Retinal pigment epithelial cell (primary cell): ENCODE data around the gene RBM8A.

Experiments
- DNase-seq: peaks from one replicate; pipeline ENCODE4 v3.0.0-alpha.2; 2010; ENCODE audit warnings: low read depth
- H3K4me3 ChIP-seq: 2 replicates; pipeline ENCODE4 v1.5.1; 2011; ENCODE audit warnings: mild to moderate bottlenecking, low read length, control low read depth, moderate library complexity
- CTCF ChIP-seq: conservative IDR thresholded peaks from 2 replicates; pipeline ENCODE4 v1.5.1; 2011; ENCODE audit warnings: low read depth, low read length, control low read depth, inconsistent platforms

The RBM8A gene

GRCh38 chr1:145916745-145917144 is 10.5 kb downstream of the RBM8A start:
- no peak for TF ChIP-seq CTCF
- H3K4me3 ChIP-seq, result no peak overlapping the region
- DNase-seq, result no peak

- no peak for TF ChIP-seq CTCF
- no peak overlapping the region for H3K4me3 ChIP-seq
- no peak for DNase-seq
Observed at GRCh38 chr1:145912128-145912641, 15.1 kb downstream of the RBM8A start.

- no peak for TF ChIP-seq CTCF
- no peak overlapping the region for H3K4me3 ChIP-seq
- no peak for DNase-seq
Observed at GRCh38 chr1:145908653-145909052, 18.6 kb downstream of the RBM8A start.

GRCh38 chr1:145906954-145907753 is 20.1 kb downstream of the RBM8A start:
- no peak for DNase-seq
- no peak for TF ChIP-seq CTCF
- no peak overlapping the region for H3K4me3 ChIP-seq

GRCh38 chr1:145901312-145902021 is 25.8 kb downstream of the RBM8A start:
- peak; percentile 25 for TF ChIP-seq CTCF
- DNase-seq, result no peak

GRCh38 chr1:145898756-145899155 is 28.5 kb downstream of the RBM8A start:
- no peak for DNase-seq
- TF ChIP-seq CTCF, result no peak
- no peak overlapping the region for H3K4me3 ChIP-seq

More at GRCh38 chr1:145901312-145902021, 25.8 kb downstream of the RBM8A start:
- no peak overlapping the region for H3K4me3 ChIP-seq

GRCh38 chr1:145897969-145898368 is 29.3 kb downstream of the RBM8A start:
- H3K4me3 ChIP-seq, result no peak overlapping the region
- DNase-seq, result no peak
- no peak for TF ChIP-seq CTCF
